HepG2 (cell line): Measurements from ENCODE around the gene SAMD8. TPM values are rescaled to one million over a fixed set of nuclear protein-coding genes. Genes with fewer than 3 reads are reported as not detected.

Experiments used
- BHLHE40 ChIP-seq: IDR thresholded peaks from 2 replicates; pipeline ENCODE4 v1.6.1; 2011; ENCODE audit warnings: low read length, improper control_type of control experiment
- MED1 ChIP-seq: sonication (generic); formaldehyde crosslinking; IDR thresholded peaks from 2 replicates; pipeline ENCODE4 v1.4.0; 2020; ENCODE audit warnings: missing genetic modification reagents
- MXD1 ChIP-seq: sonication (generic); formaldehyde crosslinking; IDR thresholded peaks from 2 replicates; pipeline ENCODE4 v1.4.0; 2020; ENCODE audit warnings: mild to moderate bottlenecking, missing genetic modification reagents
- SNAPC4 ChIP-seq: sonication (generic); formaldehyde crosslinking; IDR thresholded peaks from 2 replicates; pipeline ENCODE4 v1.4.0; 2020; ENCODE audit warnings: mild to moderate bottlenecking, missing genetic modification reagents
- TFDP2 ChIP-seq: sonication (generic); formaldehyde crosslinking; IDR thresholded peaks from 2 replicates; pipeline ENCODE4 v1.4.0; 2020; ENCODE audit warnings: missing genetic modification reagents
- ZBTB42 ChIP-seq: sonication (generic); formaldehyde crosslinking; IDR thresholded peaks from 2 replicates; pipeline ENCODE4 v1.5.0; 2020; ENCODE audit warnings: mild to moderate bottlenecking, missing genetic modification reagents
- ZEB1 ChIP-seq: IDR thresholded peaks from 2 replicates; pipeline ENCODE4 v1.6.1; 2012; ENCODE audit warnings: mild to moderate bottlenecking, low read depth, inconsistent platforms; ENCODE audit not compliant: insufficient replicate concordance
- ZFY ChIP-seq: sonication (generic); formaldehyde crosslinking; IDR thresholded peaks from 2 replicates; pipeline ENCODE4 v1.4.0; 2020; ENCODE audit warnings: missing genetic modification reagents
- ZGPAT ChIP-seq: IDR thresholded peaks from 2 replicates; pipeline ENCODE4 v1.6.1; 2016; ENCODE audit warnings: mild to moderate bottlenecking
- ZNF12 ChIP-seq: sonication (generic); formaldehyde crosslinking; IDR thresholded peaks from 2 replicates; pipeline ENCODE4 v1.5.0; 2020; ENCODE audit warnings: missing genetic modification reagents
- ZNF235 ChIP-seq: sonication (generic); formaldehyde crosslinking; IDR thresholded peaks from 2 replicates; pipeline ENCODE4 v1.8.1; 2023; ENCODE audit warnings: mild to moderate bottlenecking, missing genetic modification reagents, borderline replicate concordance
- ZNF281 ChIP-seq: sonication (generic); formaldehyde crosslinking; IDR thresholded peaks from 2 replicates; pipeline ENCODE4 v1.4.0; 2020; ENCODE audit warnings: missing genetic modification reagents, borderline replicate concordance
- ZNF451 ChIP-seq: sonication (generic); formaldehyde crosslinking; IDR thresholded peaks from 2 replicates; pipeline ENCODE4 v1.5.0; 2020; ENCODE audit warnings: mild to moderate bottlenecking, missing genetic modification reagents
- ZNF660 ChIP-seq: sonication (generic); formaldehyde crosslinking; IDR thresholded peaks from 2 replicates; pipeline ENCODE4 v1.5.1; 2020; ENCODE audit warnings: mild to moderate bottlenecking, low read depth, missing genetic modification reagents, borderline replicate concordance
- ZNF704 ChIP-seq: sonication (generic); formaldehyde crosslinking; IDR thresholded peaks from 2 replicates; pipeline ENCODE4 v1.8.1; 2023; ENCODE audit warnings: mild to moderate bottlenecking, inconsistent platforms, moderate library complexity, missing genetic modification reagents, borderline replicate concordance
- polyA plus RNA-seq, 8 experiments: library from polyadenylated mRNA; depleted of rRNA in 3 of 8; stranded (reverse) in 7 of 8; unstranded in 1 of 8; fragments of >200 nt; fragmentation: Illumina TruSeq in 4 of 8; extraction: Trizol in 4 of 8; gene quantifications; 2 replicates each; pipeline versions ENCODE4 v1.2.1 to v1.2.3, GENCODE V29; 2011 to 2016; ENCODE audit warnings: low read depth in 4 of 8, missing spikeins in 1 of 8, mixed read lengths in 1 of 8; ENCODE audit not compliant: insufficient read depth in 1 of 8
- total RNA-seq, 5 experiments: library from RNA; depleted of rRNA; stranded (reverse); fragments of >200 nt; fragmentation: Illumina TruSeq; extraction: Trizol; gene quantifications; 2 replicates each; pipeline ENCODE4 v1.2.3, GENCODE V29; 2016; ENCODE audit warnings: low read depth in 1 of 5

The SAMD8 gene
- total and polyA plus RNA-seq, 2 of the 13 experiments (the other 11 are each of a cell fraction or from before 2014, with no cell fraction given) = 10.4 to 13.2 TPM

GRCh38 chr10:75168275-75168674 lies 56.8 kb downstream of the SAMD8 start (continued):
- TF ChIP-seq SNAPC4 (CRISPR knock-in tag) (no peak), ZBTB42 (CRISPR knock-in tag) (no peak), MXD1 (CRISPR knock-in tag) (no peak), ZNF281 (CRISPR knock-in tag) (peak; percentile 53; the same call in 1 of the 2 replicates), ZNF12 (CRISPR knock-in tag) (no peak), BHLHE40 (no peak), ZNF660 (CRISPR knock-in tag) (no peak), ZNF235 (CRISPR knock-in tag) (no peak), ZGPAT (CRISPR knock-in tag) (peak; percentile 92), MED1 (CRISPR knock-in tag) (peak; percentile 79), ZFY (CRISPR knock-in tag) (no peak), ZEB1 (no peak), ZNF451 (CRISPR knock-in tag) (no peak), ZNF704 (CRISPR knock-in tag) (no peak), TFDP2 (CRISPR knock-in tag) (peak; percentile 51; the same call in 1 of the 2 replicates)
